ENCODE data around the gene HRK.

GRCh38 chr12:116876151-116876869 is 4.9 kb downstream of the HRK start:
- TF ChIP-seq REST (IDR thresholded peaks at IDR 0.05) (no peak), CTCF (IDR thresholded peaks at IDR 0.05; ENCODE audit: low read depth, low read length, missing input control) (no peak), HNF4G (IDR thresholded peaks at IDR 0.05) (no peak), GABPA (IDR thresholded peaks at IDR 0.05 in 1 of 2, conservative IDR thresholded peaks at IDR 0.05 in 1 of 2) (no peak), RXRA (IDR thresholded peaks at IDR 0.05) (no peak), TAF1 (conservative IDR thresholded peaks at IDR 0.05) (no peak), SP1 (IDR thresholded peaks at IDR 0.05) (no peak), ATF3 (IDR thresholded peaks at IDR 0.05) (no peak), JUND (IDR thresholded peaks at IDR 0.05) (no peak)
